Measurements from ENCODE around the gene PDIK1L. TPM values are rescaled to one million over a fixed set of nuclear protein-coding genes. Genes with fewer than 3 reads are reported as not detected.

The PDIK1L gene
- total RNA-seq, 1 experiment from 2014 or later: 5.6 TPM

DNA sequence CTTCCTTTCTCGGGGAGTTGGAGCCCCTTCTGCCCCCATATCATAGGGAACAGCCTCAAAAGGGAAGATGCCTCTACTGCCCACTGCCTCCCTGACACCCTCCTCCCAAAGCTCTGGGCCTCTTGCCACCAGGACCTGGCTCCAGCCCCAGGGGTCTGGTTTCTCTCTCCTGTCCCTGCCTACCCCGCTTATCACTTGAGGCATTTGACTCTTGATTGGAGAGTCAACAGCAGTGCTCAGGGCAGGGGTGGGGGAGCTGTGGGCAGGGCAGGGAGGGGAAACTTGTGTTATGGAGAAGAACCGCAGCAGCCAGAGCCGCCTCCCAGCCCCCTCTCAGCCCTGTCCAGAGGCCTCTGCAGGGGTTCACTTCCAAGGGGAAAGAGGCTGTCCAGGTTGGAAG is 44.8 kb upstream of the PDIK1L start:
- Mint-ChIP-seq H3K36me3 (ENCODE audit: insufficient read depth in 1 of 3, low read depth in 3 of 3) (no peaks in the 10 kb centered on the region), H3K4me1 (peaks cover 10 to 20% of the 10 kb centered on the region in 2 experiments), H3K27ac (no peak overlapping the region), H3K9me3 (no peaks in the 10 kb centered on the region), H3K4me3 (no peak overlapping the region), H3K27me3 (ENCODE audit: low read depth) (peaks cover 27% of the 10 kb centered on the region)
- no peaks in the 10 kb centered on the region for H4K20me1 ChIP-seq (ENCODE audit: control insufficient read depth, insufficient read depth, insufficient read length)
- H4K91ac ChIP-seq (ENCODE audit: insufficient read length, low read depth, low read length): no peak overlapping the region
- no peak overlapping the region for H3T11ph ChIP-seq (ENCODE audit: low read length)
- no peak for DNase-seq
- no peak overlapping the region for H2AFZ ChIP-seq (ENCODE audit: low read length)
- no peak overlapping the region for H3K23ac ChIP-seq (ENCODE audit: insufficient read length, low read depth, low read length)
- H2BK20ac ChIP-seq (ENCODE audit: low read depth, low read length, poor library complexity, severe bottlenecking): no peak overlapping the region
- 0 out of 2 replicates have a peak overlapping the region, but pooled peaks have one; percentile 16 for H3K14ac ChIP-seq (ENCODE audit: insufficient read depth, low read length)
- no peak overlapping the region for H2BK12ac ChIP-seq (ENCODE audit: insufficient read length, low read depth, low read length)
- H2BK120ac ChIP-seq (ENCODE audit: low read depth, low read length, poor library complexity, severe bottlenecking): no peak overlapping the region
- no peak overlapping the region for H2BK15ac ChIP-seq (ENCODE audit: low read depth, low read length)
- H3K18ac ChIP-seq (ENCODE audit: insufficient read length, low read depth, low read length): no peak overlapping the region
- H3K4me2 ChIP-seq (ENCODE audit: insufficient read depth, insufficient read length, low read length): no peak overlapping the region
- no peaks in the 10 kb centered on the region for H3K4me1 ChIP-seq (ENCODE audit: insufficient read depth, low read length)
- no peak overlapping the region for H4K5ac ChIP-seq (ENCODE audit: insufficient read length, low read depth, low read length)
- no peaks in the 10 kb centered on the region for H3K23me2 ChIP-seq (ENCODE audit: insufficient read length, low read depth, low read length, poor library complexity, severe bottlenecking)
- no peaks in the 10 kb centered on the region for H3K27me3 ChIP-seq (ENCODE audit: insufficient read depth, low read length)
- H4K8ac ChIP-seq (replicated peaks; ENCODE audit: insufficient read length, low read depth, low read length): no peak overlapping the region
- no peak overlapping the region for H2AK5ac ChIP-seq (ENCODE audit: insufficient read length, low read length)
- H3K79me1 ChIP-seq (ENCODE audit: insufficient read depth, low read depth, low read length, poor library complexity, severe bottlenecking): no peaks in the 10 kb centered on the region
- H3K9ac ChIP-seq (ENCODE audit: extremely low read depth, insufficient read length, low read length): no peak overlapping the region
- TF ChIP-seq, protein P1, sequence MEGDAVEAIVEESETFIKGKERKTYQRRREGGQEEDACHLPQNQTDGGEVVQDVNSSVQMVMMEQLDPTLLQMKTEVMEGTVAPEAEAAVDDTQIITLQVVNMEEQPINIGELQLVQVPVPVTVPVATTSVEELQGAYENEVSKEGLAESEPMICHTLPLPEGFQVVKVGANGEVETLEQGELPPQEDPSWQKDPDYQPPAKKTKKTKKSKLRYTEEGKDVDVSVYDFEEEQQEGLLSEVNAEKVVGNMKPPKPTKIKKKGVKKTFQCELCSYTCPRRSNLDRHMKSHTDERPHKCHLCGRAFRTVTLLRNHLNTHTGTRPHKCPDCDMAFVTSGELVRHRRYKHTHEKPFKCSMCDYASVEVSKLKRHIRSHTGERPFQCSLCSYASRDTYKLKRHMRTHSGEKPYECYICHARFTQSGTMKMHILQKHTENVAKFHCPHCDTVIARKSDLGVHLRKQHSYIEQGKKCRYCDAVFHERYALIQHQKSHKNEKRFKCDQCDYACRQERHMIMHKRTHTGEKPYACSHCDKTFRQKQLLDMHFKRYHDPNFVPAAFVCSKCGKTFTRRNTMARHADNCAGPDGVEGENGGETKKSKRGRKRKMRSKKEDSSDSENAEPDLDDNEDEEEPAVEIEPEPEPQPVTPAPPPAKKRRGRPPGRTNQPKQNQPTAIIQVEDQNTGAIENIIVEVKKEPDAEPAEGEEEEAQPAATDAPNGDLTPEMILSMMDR (conservative IDR thresholded peaks at IDR 0.05): no peak
- WGBS (ENCODE audit: extremely low coverage, insufficient read length, low lambda C conversion rate): no CpG with 5 or more reads among the region's 4 CpGs
- no peaks in the 10 kb centered on the region for H3K9me3 ChIP-seq (ENCODE audit: control insufficient read depth, low read depth, low read length)
- H3K56ac ChIP-seq (ENCODE audit: insufficient read length, low read depth, low read length): no peak overlapping the region
- H2BK5ac ChIP-seq (ENCODE audit: insufficient read length, low read length): no peak overlapping the region
- H3K4ac ChIP-seq (ENCODE audit: low read depth, low read length): no peak overlapping the region
- H3K27ac ChIP-seq (ENCODE audit: insufficient read length, low read depth, low read length): no peak overlapping the region
- no peaks in the 10 kb centered on the region for H3K79me2 ChIP-seq (ENCODE audit: insufficient read depth, low read length)
